ENCODE results near the gene NOD2. TPM values are rescaled to one million over a fixed set of nuclear protein-coding genes. Genes with fewer than 3 reads are reported as not detected.

Gene NOD2
- total RNA-seq, 1 experiment from 2014 or later = 0.11 TPM

DNA sequence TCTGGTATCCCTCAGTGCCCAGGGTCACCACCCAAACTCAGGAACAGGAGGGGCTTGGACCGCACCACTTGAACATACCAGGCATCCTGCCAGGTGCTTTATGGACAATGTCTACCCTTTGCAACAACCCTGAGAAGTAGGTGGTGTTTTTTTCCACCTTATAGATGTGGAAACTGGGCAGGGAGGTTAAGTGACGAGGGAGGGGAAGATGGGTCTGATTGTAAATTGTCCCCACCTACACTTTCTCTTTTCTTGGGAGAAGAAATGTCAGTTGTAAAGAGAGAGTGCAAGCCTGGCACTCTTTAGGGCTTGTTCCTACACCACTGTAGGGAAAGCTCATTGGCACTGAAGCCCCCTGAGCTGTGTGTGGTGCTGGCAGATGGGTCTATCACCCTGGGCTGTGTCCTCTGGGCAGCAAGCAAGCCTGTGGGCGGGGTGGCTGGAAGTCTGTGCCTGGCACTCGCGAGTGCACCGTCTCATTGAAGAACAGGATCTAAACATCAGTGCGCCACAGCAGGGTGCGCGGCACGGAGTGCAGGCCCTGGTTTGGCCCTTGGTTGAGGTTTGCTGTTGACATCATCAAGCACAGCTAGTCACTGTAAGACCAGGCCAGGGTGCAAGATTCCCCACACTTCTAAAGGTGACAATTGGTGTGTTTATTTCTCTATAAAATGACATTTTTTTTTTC is 15.1 kb downstream of the NOD2 start:
- Mint-ChIP-seq H3K27me3 (ENCODE audit: low read depth) (peaks cover 6% of the 10 kb centered on the region), H3K27ac (no peak overlapping the region), H3K9me3 (peaks cover 23% of the 10 kb centered on the region), H3K4me3 (no peak overlapping the region), H3K36me3 (peaks cover 18% of the 10 kb centered on the region), H3K4me1 (peaks cover 3% of the 10 kb centered on the region; the same call in 1 of the 2 replicates)
- TF ChIP-seq SMAD3 (CRISPR knock-in tag; IDR thresholded peaks at IDR 0.05; ENCODE audit: borderline replicate concordance) (no peak), PRRX2 (CRISPR knock-in tag; IDR thresholded peaks at IDR 0.05) (no peak), ZNF232 (CRISPR knock-in tag; IDR thresholded peaks at IDR 0.05) (no peak), HMGA2 (CRISPR knock-in tag; IDR thresholded peaks at IDR 0.05) (no peak), ESRRA (CRISPR knock-in tag; IDR thresholded peaks at IDR 0.05; ENCODE audit: borderline replicate concordance) (no peak), ATF1 (CRISPR knock-in tag; IDR thresholded peaks at IDR 0.05) (no peak)
- TF ChIP-seq, protein P1, sequence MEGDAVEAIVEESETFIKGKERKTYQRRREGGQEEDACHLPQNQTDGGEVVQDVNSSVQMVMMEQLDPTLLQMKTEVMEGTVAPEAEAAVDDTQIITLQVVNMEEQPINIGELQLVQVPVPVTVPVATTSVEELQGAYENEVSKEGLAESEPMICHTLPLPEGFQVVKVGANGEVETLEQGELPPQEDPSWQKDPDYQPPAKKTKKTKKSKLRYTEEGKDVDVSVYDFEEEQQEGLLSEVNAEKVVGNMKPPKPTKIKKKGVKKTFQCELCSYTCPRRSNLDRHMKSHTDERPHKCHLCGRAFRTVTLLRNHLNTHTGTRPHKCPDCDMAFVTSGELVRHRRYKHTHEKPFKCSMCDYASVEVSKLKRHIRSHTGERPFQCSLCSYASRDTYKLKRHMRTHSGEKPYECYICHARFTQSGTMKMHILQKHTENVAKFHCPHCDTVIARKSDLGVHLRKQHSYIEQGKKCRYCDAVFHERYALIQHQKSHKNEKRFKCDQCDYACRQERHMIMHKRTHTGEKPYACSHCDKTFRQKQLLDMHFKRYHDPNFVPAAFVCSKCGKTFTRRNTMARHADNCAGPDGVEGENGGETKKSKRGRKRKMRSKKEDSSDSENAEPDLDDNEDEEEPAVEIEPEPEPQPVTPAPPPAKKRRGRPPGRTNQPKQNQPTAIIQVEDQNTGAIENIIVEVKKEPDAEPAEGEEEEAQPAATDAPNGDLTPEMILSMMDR (IDR thresholded peaks at IDR 0.05) = no peak
- TF ChIP-seq, protein P2, sequence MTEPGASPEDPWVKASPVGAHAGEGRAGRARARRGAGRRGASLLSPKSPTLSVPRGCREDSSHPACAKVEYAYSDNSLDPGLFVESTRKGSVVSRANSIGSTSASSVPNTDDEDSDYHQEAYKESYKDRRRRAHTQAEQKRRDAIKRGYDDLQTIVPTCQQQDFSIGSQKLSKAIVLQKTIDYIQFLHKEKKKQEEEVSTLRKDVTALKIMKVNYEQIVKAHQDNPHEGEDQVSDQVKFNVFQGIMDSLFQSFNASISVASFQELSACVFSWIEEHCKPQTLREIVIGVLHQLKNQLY (CRISPR knock-in tag; IDR thresholded peaks at IDR 0.05) = no peak
- TF ChIP-seq, protein P3, sequence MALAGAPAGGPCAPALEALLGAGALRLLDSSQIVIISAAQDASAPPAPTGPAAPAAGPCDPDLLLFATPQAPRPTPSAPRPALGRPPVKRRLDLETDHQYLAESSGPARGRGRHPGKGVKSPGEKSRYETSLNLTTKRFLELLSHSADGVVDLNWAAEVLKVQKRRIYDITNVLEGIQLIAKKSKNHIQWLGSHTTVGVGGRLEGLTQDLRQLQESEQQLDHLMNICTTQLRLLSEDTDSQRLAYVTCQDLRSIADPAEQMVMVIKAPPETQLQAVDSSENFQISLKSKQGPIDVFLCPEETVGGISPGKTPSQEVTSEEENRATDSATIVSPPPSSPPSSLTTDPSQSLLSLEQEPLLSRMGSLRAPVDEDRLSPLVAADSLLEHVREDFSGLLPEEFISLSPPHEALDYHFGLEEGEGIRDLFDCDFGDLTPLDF (CRISPR knock-in tag; IDR thresholded peaks at IDR 0.05) = no peak
- TF ChIP-seq, protein P4, sequence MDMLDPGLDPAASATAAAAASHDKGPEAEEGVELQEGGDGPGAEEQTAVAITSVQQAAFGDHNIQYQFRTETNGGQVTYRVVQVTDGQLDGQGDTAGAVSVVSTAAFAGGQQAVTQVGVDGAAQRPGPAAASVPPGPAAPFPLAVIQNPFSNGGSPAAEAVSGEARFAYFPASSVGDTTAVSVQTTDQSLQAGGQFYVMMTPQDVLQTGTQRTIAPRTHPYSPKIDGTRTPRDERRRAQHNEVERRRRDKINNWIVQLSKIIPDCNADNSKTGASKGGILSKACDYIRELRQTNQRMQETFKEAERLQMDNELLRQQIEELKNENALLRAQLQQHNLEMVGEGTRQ (CRISPR knock-in tag; IDR thresholded peaks at IDR 0.05) = no peak
- ATAC-seq = no peak
- ChIA-PET CTCF (interaction anchor here (0.6 kb wide), 1 partner anchor 340 kb away, joined by 8 read pairs; the partner anchor contains the start of gene BRD7), POLR2A (no interaction called here)
- DNase-seq (ENCODE audit: low spot score) = no peak

DNA sequence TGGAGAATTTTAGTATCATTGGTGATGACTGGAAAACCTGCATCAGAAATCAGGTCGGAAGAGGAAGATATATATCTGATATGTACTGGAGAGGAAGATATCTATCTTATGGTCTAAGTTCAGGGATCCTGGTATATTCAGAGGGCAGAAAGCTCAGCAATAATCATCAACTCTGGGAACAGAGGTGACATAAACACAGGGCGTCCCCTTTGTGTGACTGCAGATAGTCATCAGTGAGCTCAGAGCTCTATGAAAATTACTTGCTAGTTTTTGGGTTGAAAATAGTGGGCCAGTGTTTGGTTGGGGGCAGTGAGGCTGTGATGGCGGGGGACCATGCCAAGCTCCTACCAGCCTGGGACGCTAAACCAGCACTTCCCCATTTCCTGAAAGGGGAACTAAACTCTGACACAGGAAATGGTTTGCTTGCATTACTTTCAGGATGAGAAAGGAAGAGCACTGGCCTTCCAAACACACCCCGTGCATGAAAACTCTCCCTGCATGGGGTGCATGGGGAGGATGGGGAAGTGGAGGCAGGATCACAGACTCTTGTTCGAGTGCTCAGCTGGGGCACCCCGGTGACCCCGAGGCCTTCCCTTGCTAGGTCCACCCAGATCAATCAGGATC is 15.8 kb downstream of the NOD2 start:
- Mint-ChIP-seq H3K27me3 (ENCODE audit: low read depth) (peaks cover 4% of the 10 kb centered on the region), H3K4me3 (no peak overlapping the region), H3K4me1 (peaks cover 3% of the 10 kb centered on the region; the same call in 1 of the 2 replicates), H3K9me3 (peaks cover 16% of the 10 kb centered on the region), H3K36me3 (peaks cover 12% of the 10 kb centered on the region), H3K27ac (no peak overlapping the region)
- DNase-seq (ENCODE audit: low spot score) (no peak), ATAC-seq (no peak)
- ChIA-PET POLR2A (no interaction called here), CTCF (interaction anchor here (0.6 kb wide), 2 partner anchors 36 to 340 kb away, joined by 3 to 8 read pairs; partner anchors contain the start of gene BRD7)
- TF ChIP-seq, protein P5, sequence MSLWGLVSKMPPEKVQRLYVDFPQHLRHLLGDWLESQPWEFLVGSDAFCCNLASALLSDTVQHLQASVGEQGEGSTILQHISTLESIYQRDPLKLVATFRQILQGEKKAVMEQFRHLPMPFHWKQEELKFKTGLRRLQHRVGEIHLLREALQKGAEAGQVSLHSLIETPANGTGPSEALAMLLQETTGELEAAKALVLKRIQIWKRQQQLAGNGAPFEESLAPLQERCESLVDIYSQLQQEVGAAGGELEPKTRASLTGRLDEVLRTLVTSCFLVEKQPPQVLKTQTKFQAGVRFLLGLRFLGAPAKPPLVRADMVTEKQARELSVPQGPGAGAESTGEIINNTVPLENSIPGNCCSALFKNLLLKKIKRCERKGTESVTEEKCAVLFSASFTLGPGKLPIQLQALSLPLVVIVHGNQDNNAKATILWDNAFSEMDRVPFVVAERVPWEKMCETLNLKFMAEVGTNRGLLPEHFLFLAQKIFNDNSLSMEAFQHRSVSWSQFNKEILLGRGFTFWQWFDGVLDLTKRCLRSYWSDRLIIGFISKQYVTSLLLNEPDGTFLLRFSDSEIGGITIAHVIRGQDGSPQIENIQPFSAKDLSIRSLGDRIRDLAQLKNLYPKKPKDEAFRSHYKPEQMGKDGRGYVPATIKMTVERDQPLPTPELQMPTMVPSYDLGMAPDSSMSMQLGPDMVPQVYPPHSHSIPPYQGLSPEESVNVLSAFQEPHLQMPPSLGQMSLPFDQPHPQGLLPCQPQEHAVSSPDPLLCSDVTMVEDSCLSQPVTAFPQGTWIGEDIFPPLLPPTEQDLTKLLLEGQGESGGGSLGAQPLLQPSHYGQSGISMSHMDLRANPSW (CRISPR knock-in tag; conservative IDR thresholded peaks at IDR 0.05; ENCODE audit: low read depth) = no peak
- TF ChIP-seq, protein P6, sequence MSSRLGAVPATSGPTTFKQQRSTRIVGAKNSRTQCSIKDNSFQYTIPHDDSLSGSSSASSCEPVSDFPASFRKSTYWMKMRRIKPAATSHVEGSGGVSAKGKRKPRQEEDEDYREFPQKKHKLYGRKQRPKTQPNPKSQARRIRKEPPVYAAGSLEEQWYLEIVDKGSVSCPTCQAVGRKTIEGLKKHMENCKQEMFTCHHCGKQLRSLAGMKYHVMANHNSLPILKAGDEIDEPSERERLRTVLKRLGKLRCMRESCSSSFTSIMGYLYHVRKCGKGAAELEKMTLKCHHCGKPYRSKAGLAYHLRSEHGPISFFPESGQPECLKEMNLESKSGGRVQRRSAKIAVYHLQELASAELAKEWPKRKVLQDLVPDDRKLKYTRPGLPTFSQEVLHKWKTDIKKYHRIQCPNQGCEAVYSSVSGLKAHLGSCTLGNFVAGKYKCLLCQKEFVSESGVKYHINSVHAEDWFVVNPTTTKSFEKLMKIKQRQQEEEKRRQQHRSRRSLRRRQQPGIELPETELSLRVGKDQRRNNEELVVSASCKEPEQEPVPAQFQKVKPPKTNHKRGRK (CRISPR knock-in tag; IDR thresholded peaks at IDR 0.05; ENCODE audit: borderline replicate concordance) = no peak
- TF ChIP-seq SOX15 (CRISPR knock-in tag; IDR thresholded peaks at IDR 0.05) (no peak), MYBL2 (CRISPR knock-in tag; IDR thresholded peaks at IDR 0.05) (no peak), HMGA2 (CRISPR knock-in tag; IDR thresholded peaks at IDR 0.05) (no peak), NFE2L1 (CRISPR knock-in tag; IDR thresholded peaks at IDR 0.05) (no peak)
- TF ChIP-seq, protein P7, sequence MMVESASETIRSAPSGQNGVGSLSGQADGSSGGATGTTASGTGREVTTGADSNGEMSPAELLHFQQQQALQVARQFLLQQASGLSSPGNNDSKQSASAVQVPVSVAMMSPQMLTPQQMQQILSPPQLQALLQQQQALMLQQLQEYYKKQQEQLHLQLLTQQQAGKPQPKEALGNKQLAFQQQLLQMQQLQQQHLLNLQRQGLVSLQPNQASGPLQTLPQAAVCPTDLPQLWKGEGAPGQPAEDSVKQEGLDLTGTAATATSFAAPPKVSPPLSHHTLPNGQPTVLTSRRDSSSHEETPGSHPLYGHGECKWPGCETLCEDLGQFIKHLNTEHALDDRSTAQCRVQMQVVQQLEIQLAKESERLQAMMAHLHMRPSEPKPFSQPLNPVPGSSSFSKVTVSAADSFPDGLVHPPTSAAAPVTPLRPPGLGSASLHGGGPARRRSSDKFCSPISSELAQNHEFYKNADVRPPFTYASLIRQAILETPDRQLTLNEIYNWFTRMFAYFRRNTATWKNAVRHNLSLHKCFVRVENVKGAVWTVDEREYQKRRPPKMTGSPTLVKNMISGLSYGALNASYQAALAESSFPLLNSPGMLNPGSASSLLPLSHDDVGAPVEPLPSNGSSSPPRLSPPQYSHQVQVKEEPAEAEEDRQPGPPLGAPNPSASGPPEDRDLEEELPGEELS (CRISPR knock-in tag; IDR thresholded peaks at IDR 0.05) = no peak
- TF ChIP-seq, protein P8, sequence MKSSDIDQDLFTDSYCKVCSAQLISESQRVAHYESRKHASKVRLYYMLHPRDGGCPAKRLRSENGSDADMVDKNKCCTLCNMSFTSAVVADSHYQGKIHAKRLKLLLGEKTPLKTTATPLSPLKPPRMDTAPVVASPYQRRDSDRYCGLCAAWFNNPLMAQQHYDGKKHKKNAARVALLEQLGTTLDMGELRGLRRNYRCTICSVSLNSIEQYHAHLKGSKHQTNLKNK (CRISPR knock-in tag; IDR thresholded peaks at IDR 0.05) = no peak
- TF ChIP-seq, protein P9, sequence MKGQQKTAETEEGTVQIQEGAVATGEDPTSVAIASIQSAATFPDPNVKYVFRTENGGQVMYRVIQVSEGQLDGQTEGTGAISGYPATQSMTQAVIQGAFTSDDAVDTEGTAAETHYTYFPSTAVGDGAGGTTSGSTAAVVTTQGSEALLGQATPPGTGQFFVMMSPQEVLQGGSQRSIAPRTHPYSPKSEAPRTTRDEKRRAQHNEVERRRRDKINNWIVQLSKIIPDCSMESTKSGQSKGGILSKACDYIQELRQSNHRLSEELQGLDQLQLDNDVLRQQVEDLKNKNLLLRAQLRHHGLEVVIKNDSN (CRISPR knock-in tag; IDR thresholded peaks at IDR 0.05) = no peak
- TF ChIP-seq, protein P10, sequence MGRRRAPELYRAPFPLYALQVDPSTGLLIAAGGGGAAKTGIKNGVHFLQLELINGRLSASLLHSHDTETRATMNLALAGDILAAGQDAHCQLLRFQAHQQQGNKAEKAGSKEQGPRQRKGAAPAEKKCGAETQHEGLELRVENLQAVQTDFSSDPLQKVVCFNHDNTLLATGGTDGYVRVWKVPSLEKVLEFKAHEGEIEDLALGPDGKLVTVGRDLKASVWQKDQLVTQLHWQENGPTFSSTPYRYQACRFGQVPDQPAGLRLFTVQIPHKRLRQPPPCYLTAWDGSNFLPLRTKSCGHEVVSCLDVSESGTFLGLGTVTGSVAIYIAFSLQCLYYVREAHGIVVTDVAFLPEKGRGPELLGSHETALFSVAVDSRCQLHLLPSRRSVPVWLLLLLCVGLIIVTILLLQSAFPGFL (CRISPR knock-in tag; IDR thresholded peaks at IDR 0.05; ENCODE audit: borderline replicate concordance) = no peak
